Sigmoid colon (tissue), 7 donors: ENCODE results near the gene PLTP. TPM values are rescaled to one million over a fixed set of nuclear protein-coding genes. Genes with fewer than 3 reads are reported as not detected.
"Not testable (repeated sequence)": the region's sequence is repeated elsewhere in the genome, so short reads cannot be mapped to it uniquely, and the experiment has no call there.

Source experiments
- DNase-seq: peaks from one replicate; pipeline ENCODE4 v3.0.0-alpha.2; 2019
- H3K27ac ChIP-seq, 4 donors: fragments of 200-600 bp; sonication (generic); one replicate each; pipeline ENCODE4 v1.5.1; 2016 to 2019; ENCODE audit warnings: mild to moderate bottlenecking in 1 of 4
- H3K27me3 ChIP-seq, 3 donors: fragments of 200-600 bp; sonication (generic); one replicate each; pipeline ENCODE4 v1.5.1; 2019; ENCODE audit warnings: mild to moderate bottlenecking in 1 of 3
- H3K36me3 ChIP-seq, 4 donors: fragments of 200-600 bp; sonication (generic); one replicate each; pipeline ENCODE4 v1.5.1; 2016 to 2019
- H3K4me1 ChIP-seq, 4 donors: fragments of 200-600 bp; sonication (generic); one replicate each; pipeline ENCODE4 v1.5.1; 2017 to 2019
- H3K4me3 ChIP-seq, 4 donors: fragments of 200-600 bp; sonication (generic); one replicate each; pipeline ENCODE4 v1.5.1; 2017 to 2019; ENCODE audit warnings: mild to moderate bottlenecking in 2 of 4, moderate library complexity in 1 of 4
- H3K9me3 ChIP-seq, 4 donors: fragments of 200-600 bp in 3 of 4; sonication (generic) in 3 of 4; one replicate each; pipeline versions ENCODE4 v1.5.1 to v1.6.1; 2013 to 2019
- EP300 ChIP-seq, 4 donors: sonication (generic); formaldehyde crosslinking; IDR thresholded peaks; one replicate each; pipeline ENCODE4 v1.6.1; 2017; ENCODE audit warnings: antibody characterized with exemption in 4 of 4
- POLR2A ChIP-seq, 2 donors: fragments of 450-650 bp; IDR thresholded peaks; one replicate each; pipeline ENCODE4 v1.6.1; 2016; ENCODE audit warnings: antibody characterized with exemption in 2 of 2, mild to moderate bottlenecking in 2 of 2, moderate library complexity in 2 of 2
- POLR2AphosphoS5 ChIP-seq, 4 donors: sonication (generic); formaldehyde crosslinking; IDR thresholded peaks; one replicate each; pipeline ENCODE4 v1.6.1; 2017; ENCODE audit warnings: antibody characterized with exemption in 4 of 4
- WGBS, 2 donors: extraction: QIAGEN DNeasy Blood & Tissue Kit; methylation state at CpG; one replicate each; pipeline ENCODE4 v1.1.7; 2013; 5-methylcytosine and 5-hydroxymethylcytosine counted together
- intact Hi-C: fragments of 100-400 bp; cut with DNase I; formaldehyde crosslinking; loops from one replicate; pipeline ENCODE4 v1.15.1; 2023
- polyA plus RNA-seq, 3 donors: library from polyadenylated mRNA; stranded (reverse); fragments of 200-250 nt; gene quantifications; one replicate each; pipeline ENCODE4 v1.2.3, GENCODE V29; 2013
- total RNA-seq, 4 donors: library from RNA; depleted of rRNA; stranded (reverse); fragments of >200 nt; gene quantifications; one replicate each; pipeline ENCODE4 v1.1.0, GENCODE V29; 2016
- TF ChIP-seq, protein P1 (sequence below), 4 experiments: fragments of 450-650 bp in 3 of 4; fragments of 200-600 bp in 1 of 4; IDR thresholded peaks; one replicate each; pipeline ENCODE4 v1.5.1; 2016 to 2019; ENCODE audit warnings: antibody characterized with exemption in 4 of 4, mild to moderate bottlenecking in 3 of 4, moderate library complexity in 2 of 4
- donor health status: healthy with polysubstance abuse.
- donor health status: Bipolar disorder and iron deficiency.
- donor health status: healthy.

Gene PLTP
- total and polyA plus RNA-seq, 7 donors, result 36.6 to 296 (median 68.7) TPM

DNA sequence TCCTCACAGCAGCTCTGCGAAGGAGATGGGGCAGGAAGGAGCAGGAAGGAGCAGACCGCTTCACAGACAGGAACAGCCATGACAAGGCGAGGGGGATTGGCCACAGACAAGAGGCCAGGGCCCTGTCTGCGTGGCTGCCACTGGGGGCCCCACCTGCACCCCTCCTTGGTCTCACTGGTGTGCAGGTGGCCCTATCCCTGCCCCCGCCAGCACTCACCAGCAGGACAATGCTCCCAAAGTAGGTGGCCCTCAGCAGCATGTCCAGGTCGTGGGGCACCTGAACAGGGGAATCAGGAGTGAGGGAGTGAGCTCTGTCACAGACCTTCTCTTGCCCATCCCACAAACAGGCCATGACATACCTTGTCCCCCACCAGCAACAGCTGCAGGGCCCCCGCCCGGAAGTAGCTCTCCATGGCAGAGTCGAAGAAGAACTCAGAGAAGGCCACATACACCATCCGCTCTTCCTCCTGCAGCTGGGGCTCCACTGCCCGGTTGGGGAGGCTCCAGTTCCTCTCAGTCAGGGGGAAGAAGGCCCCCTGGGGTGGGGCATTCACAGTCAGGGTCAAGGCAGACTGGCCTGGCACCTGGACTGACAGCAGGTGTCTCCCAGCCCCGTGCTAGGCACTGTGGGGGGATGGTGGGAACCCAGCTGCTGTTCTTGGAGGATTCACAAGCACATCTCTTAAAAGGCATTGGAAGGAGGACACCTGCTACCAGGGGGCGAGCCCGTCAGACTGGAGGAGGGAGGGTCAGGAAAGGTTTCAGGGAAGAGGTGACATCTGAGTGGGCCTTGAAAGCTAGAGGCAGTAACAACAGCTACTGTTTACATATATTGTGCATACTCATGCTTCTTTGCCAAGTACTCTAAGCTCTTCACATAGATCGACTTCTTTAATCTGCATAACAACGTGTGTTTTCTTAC is 7.1 kb downstream of the PLTP start:
- no peak overlapping the region for H3K27ac ChIP-seq
- 78 to 81% methylated on average over 16 of the region's 16 CpGs for WGBS, 2 donors
- no peak for DNase-seq
- H3K9me3 ChIP-seq, result no peaks in the 10 kb centered on the region
- no peaks in the 10 kb centered on the region for H3K4me1 ChIP-seq
- intact Hi-C loops, result no loop called here
- H3K4me3 ChIP-seq, result no peak overlapping the region
- TF ChIP-seq POLR2AphosphoS5 (IDR thresholded peaks at IDR 0.05), result no peak
- no peak for TF ChIP-seq POLR2A (IDR thresholded peaks at IDR 0.05)
- TF ChIP-seq, protein P1, sequence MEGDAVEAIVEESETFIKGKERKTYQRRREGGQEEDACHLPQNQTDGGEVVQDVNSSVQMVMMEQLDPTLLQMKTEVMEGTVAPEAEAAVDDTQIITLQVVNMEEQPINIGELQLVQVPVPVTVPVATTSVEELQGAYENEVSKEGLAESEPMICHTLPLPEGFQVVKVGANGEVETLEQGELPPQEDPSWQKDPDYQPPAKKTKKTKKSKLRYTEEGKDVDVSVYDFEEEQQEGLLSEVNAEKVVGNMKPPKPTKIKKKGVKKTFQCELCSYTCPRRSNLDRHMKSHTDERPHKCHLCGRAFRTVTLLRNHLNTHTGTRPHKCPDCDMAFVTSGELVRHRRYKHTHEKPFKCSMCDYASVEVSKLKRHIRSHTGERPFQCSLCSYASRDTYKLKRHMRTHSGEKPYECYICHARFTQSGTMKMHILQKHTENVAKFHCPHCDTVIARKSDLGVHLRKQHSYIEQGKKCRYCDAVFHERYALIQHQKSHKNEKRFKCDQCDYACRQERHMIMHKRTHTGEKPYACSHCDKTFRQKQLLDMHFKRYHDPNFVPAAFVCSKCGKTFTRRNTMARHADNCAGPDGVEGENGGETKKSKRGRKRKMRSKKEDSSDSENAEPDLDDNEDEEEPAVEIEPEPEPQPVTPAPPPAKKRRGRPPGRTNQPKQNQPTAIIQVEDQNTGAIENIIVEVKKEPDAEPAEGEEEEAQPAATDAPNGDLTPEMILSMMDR (IDR thresholded peaks at IDR 0.05), result no peak
- TF ChIP-seq EP300 (IDR thresholded peaks at IDR 0.05), result no peak
- peaks cover 0 to 38% (median 6%) of the 10 kb centered on the region in 4 donors for H3K36me3 ChIP-seq
- H3K27me3 ChIP-seq, result no peaks in the 10 kb centered on the region

DNA sequence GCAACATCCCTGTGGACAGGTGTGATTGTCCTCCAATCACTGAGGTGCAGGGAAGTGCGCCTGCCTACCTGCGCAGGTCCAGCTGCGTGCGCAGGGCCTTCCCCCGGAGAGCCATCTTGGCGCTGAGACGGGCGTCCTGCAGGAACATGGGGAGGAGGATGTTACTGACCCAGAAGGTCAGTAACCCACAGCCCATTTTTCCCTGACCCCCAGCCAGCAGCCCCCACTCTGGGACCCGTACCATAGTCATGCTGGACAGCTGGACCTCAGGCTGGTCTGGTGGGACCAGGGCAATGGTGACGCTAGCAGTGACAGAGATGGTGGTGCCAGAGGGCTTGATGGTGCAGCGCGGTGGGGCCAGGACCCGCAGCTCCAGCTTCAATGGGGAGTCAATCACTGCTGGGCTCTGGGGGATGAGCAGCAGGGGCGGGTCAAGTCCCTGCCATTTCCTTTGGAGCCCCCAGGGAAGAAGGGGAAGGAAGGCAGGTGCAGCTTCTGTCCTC is 9.7 kb downstream of the PLTP start:
- H3K27me3 ChIP-seq, result no peaks in the 10 kb centered on the region
- WGBS, 2 donors, result 92 to 93% methylated on average over 14 of the region's 14 CpGs
- H3K4me1 ChIP-seq, result no peaks in the 10 kb centered on the region
- TF ChIP-seq POLR2AphosphoS5 (IDR thresholded peaks at IDR 0.05) (no peak), EP300 (IDR thresholded peaks at IDR 0.05) (no peak), POLR2A (IDR thresholded peaks at IDR 0.05) (no peak)
- TF ChIP-seq, protein P1 (IDR thresholded peaks at IDR 0.05), result no peak
- intact Hi-C loops, result no loop called here
- no peak for DNase-seq
- no peak overlapping the region for H3K27ac ChIP-seq
- peaks cover under 1 to 60% (median 4%) of the 10 kb centered on the region in 4 donors for H3K36me3 ChIP-seq
- no peaks in the 10 kb centered on the region for H3K9me3 ChIP-seq
- H3K4me3 ChIP-seq, result no peak overlapping the region

DNA sequence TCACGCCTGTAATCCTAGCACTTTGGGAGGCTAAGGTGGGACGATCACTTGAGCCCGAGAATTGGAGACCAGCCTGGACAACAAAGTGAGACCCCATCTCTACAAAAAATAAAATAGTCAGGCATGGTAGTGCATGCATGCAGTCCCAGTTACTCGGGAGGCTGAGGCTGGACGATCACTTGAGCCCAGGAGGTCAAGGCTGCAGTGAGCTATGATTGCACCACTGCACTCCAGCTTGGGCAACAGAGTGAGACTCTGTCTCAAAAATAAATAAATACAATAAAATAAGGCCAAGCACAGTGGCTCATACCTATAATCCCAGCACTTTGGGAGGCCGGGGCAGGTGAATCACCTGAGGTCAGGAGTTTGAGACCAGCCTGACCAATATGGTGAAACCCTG is 10.6 kb downstream of the PLTP start:
- H3K27ac ChIP-seq, H3K4me1 ChIP-seq, intact Hi-C loops, H3K27me3 ChIP-seq, DNase-seq, H3K4me3 ChIP-seq, H3K9me3 ChIP-seq: not testable (repeated sequence)
- H3K36me3 ChIP-seq, result peaks cover 8 to 68% (median 13%) of the 10 kb centered on the region in 4 donors
- WGBS, 2 donors, result 96% methylated on average over 6 of the region's 6 CpGs

DNA sequence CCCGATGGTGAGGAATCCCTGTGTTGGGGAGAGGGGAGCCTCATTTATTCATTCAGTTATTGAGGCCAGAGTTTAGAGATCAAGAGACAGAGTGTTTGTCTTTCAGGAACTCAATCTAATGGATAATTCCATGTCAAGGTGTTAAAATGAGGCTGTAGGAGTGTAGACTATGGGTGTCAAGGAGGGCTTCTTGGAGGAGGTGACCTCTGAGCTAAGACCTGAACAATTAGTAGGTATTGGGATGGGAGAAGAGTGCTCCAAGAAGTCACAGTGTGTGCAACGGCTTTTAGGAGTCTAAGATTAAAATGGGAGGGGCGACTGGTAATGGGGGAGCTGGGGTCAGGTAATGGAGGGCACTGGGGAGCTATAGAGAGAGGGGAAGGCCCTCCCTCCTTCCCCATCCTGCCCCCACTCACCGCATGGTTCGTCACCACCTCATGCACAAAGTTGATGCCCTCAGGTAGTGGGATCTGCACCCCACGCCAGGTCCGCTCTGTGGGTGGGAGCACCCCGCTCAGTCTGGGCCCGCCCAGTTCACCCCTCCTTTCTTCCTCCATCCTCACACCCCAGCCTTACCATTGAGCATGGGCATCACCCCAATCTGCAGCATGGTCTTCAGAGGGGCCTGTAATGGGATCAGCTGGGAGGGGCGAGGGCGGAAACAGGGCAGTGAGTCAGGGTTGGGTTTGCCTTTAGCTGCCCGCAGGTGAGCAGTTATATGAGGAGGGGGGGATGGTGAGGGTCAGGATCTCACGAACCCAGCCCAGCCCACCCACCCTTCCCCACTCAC is 12.7 kb downstream of the PLTP start:
- no peaks in the 10 kb centered on the region for H3K9me3 ChIP-seq
- DNase-seq, result no peak
- no peak overlapping the region for H3K27ac ChIP-seq
- H3K27me3 ChIP-seq, result no peaks in the 10 kb centered on the region
- H3K36me3 ChIP-seq, result peaks cover 15 to 73% (median 27%) of the 10 kb centered on the region in 4 donors
- no peak overlapping the region for H3K4me3 ChIP-seq
- 90 to 95% methylated on average over 13 of the region's 13 CpGs for WGBS, 2 donors
- intact Hi-C loops, result no loop called here
- TF ChIP-seq, protein P1 (IDR thresholded peaks at IDR 0.05), result no peak
- TF ChIP-seq POLR2A (IDR thresholded peaks at IDR 0.05) (no peak), POLR2AphosphoS5 (IDR thresholded peaks at IDR 0.05) (no peak), EP300 (IDR thresholded peaks at IDR 0.05) (no peak)
- H3K4me1 ChIP-seq, result no peaks in the 10 kb centered on the region

DNA sequence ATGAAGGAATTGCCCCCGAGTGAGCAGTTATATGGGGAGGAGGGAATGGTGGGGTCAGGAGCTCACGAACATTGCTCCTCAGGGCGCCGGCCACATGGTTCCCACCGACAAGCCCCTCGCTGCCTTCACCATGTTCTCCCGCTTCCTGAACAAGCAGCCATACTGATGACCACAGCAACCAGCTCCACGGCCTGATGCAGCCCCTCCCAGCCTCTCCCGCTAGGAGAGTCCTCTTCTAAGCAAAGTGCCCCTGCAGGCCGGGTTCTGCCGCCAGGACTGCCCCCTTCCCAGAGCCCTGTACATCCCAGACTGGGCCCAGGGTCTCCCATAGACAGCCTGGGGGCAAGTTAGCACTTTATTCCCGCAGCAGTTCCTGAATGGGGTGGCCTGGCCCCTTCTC is 13.7 kb downstream of the PLTP start:
- Histone ChIP-seq H3K9me3 (no peaks in the 10 kb centered on the region), H3K4me1 (peaks cover 0 to under 1% (median 0%) of the 10 kb centered on the region in 4 donors), H3K27ac (no peak overlapping the region), H3K27me3 (no peaks in the 10 kb centered on the region), H3K36me3 (peaks cover 15 to 81% (median 31%) of the 10 kb centered on the region in 4 donors), H3K4me3 (no peak overlapping the region)
- no peak for TF ChIP-seq POLR2A (IDR thresholded peaks at IDR 0.05)
- TF ChIP-seq, protein P1 (IDR thresholded peaks at IDR 0.05), result no peak
- no peak for TF ChIP-seq POLR2AphosphoS5 (IDR thresholded peaks at IDR 0.05)
- TF ChIP-seq EP300 (IDR thresholded peaks at IDR 0.05), result no peak
- no peak for DNase-seq
- 90 to 92% methylated on average over 12 of the region's 12 CpGs for WGBS, 2 donors
- intact Hi-C loops, result no loop called here
